BJ (cell line): ENCODE results near the gene MLLT1. TPM values are rescaled to one million over a fixed set of nuclear protein-coding genes. Genes with fewer than 3 reads are reported as not detected.

Experiments
- CTCF ChIA-PET: fragments of 350-600 bp; formaldehyde crosslinking; extraction: SDS; loops from one replicate; lab custom pipeline; 2021; ENCODE audit warnings: antibody characterized with exemption, inconsistent platforms; lab: Yijun Ruan, JAX
- POLR2A ChIA-PET: fragments of 300-600 bp; sonication (Branson Sonifier 250); formaldehyde crosslinking; extraction: SDS; loops from one replicate; lab custom pipeline; 2021; ENCODE audit warnings: antibody characterized with exemption; lab: Charles Lee
- DNase-seq: peaks from one replicate; pipeline ENCODE4 v3.0.0-alpha.2; 2011; ENCODE audit warnings: low read depth
- H3K27me3 ChIP-seq: 2 replicates; pipeline ENCODE4 v1.6.0; 2011; ENCODE audit warnings: low read length; ENCODE audit not compliant: control insufficient read depth, insufficient read depth
- H3K36me3 ChIP-seq: 2 replicates; pipeline ENCODE4 v1.5.1; 2011; ENCODE audit warnings: low read length; ENCODE audit not compliant: control insufficient read depth, insufficient read depth
- H3K4me3 ChIP-seq: 2 replicates; pipeline ENCODE4 v1.5.1; 2011; ENCODE audit warnings: low read depth, mild to moderate bottlenecking, control low read depth, low read length
- polyA plus RNA-seq: library from polyadenylated mRNA; depleted of rRNA; stranded (reverse); fragments of >200 nt; gene quantifications from 2 replicates; pipeline ENCODE4 v1.2.3, GENCODE V29; 2011
- TF ChIP-seq, protein P1 (sequence below): IDR thresholded peaks from 2 replicates; pipeline ENCODE4 v1.5.1; 2011; ENCODE audit warnings: low read depth, mild to moderate bottlenecking, control low read depth, inconsistent platforms, low read length, moderate library complexity; ENCODE audit not compliant: insufficient read depth

The MLLT1 gene
- polyA plus RNA-seq, 1 experiment: 28.1 TPM

DNA sequence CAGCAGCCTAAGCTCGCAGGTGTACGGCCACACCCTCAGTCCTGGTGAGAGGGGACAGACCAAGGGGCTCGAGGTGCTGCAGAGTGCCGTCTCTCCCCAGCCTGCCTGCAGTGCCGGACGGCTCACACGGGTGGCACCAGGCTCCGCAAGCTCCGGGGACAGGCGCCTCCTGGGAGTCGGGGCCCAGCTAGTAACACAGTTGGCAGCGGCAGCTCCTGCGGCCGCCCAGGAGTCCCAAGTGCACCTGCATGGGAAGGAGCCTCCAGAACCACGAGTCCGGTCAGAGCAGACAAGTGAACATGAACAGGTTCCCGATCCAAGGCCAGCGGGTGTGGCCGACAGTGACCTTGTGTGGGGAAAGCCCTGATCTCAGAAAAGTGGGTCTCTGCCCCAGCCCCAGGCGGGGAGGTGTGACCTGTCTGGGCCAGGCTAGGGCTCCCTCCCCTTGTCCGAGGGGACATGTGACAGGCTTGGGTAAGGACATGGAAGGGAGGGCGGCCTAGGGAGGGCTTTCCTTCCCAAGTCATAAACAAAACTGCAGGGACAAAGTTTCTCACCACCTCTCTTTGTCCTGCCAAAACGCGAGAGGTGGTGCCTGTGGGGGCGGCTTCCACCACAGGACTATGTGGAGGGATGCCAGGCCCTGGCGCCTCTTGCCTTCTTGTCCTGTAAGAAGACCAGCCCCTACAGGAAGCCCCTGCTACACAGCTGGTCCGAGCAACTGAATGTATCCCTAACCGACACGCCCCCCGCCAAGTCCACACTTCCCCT, 46.5 kb downstream of the MLLT1 start:
- no peak for DNase-seq
- POLR2A ChIA-PET: no interaction called here
- no peak overlapping the region for H3K4me3 ChIP-seq

DNA sequence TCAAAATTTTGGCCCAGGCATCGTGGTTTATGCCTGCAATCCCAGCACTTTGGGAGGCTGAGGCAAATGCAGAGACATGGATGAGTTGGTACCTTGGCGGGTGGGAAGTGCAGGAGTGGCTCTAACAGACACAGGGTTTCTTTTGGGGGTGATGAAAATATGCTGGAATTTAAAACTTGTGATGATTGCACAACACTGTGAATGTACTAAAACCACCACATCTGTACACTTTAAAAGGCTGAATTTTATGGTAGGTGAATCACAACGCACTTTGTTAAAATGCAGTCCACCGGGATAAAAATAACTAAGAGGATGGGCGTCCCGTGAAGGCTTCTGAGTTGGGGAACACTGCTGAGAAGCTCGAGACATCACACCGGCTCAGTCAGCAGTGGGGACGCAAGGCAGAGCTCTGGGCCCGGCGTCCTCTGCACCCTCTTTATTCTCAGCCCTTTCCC, 47.1 kb downstream of the MLLT1 start:
- DNase-seq: peak; percentile 94
- TF ChIP-seq, protein P1, sequence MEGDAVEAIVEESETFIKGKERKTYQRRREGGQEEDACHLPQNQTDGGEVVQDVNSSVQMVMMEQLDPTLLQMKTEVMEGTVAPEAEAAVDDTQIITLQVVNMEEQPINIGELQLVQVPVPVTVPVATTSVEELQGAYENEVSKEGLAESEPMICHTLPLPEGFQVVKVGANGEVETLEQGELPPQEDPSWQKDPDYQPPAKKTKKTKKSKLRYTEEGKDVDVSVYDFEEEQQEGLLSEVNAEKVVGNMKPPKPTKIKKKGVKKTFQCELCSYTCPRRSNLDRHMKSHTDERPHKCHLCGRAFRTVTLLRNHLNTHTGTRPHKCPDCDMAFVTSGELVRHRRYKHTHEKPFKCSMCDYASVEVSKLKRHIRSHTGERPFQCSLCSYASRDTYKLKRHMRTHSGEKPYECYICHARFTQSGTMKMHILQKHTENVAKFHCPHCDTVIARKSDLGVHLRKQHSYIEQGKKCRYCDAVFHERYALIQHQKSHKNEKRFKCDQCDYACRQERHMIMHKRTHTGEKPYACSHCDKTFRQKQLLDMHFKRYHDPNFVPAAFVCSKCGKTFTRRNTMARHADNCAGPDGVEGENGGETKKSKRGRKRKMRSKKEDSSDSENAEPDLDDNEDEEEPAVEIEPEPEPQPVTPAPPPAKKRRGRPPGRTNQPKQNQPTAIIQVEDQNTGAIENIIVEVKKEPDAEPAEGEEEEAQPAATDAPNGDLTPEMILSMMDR: no peak
- CTCF ChIA-PET: interaction anchor here (1.0 to 2.6 kb wide), 4 partner anchors 15 to 184 kb away, joined by 3 to 18 read pairs (median 4); no protein-coding TSS in a partner anchor
- no peak overlapping the region for H3K4me3 ChIP-seq
- POLR2A ChIA-PET: no interaction called here
- no peaks in the 10 kb centered on the region for H3K27me3 ChIP-seq
- peaks cover 8% of the 10 kb centered on the region for H3K36me3 ChIP-seq

More for the DNA sequence above, 46.5 kb downstream of the MLLT1 start:
- Histone ChIP-seq H3K36me3 (peaks cover 9% of the 10 kb centered on the region), H3K27me3 (no peaks in the 10 kb centered on the region)
- TF ChIP-seq, protein P1: no peak
- CTCF ChIA-PET: interaction anchor here (0.5 to 2.6 kb wide), 7 partner anchors 11 to 185 kb away, joined by 3 to 18 read pairs (median 4); no protein-coding TSS in a partner anchor

DNA sequence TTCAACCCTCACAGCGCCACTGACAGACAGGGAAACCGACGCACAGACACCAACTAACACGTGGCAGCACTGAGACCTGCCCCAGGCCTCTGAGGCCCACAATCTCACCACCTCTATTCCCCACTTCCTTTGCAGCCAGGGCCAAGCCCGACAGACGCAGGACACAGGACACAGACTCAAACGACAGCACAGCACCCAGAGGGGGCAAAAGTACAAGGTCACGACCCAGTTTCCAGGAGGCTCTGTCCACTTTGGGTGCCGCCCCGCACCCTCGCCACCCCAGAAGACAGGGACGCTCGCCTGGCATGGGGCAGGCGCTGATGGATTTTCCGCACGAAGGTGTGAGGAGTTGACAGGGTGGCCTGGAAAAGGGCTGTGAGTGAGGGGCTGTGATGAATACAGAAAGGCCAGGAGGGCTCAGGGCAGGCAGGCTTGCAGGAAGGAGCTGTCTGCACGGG, 48.8 kb downstream of the MLLT1 start:
- Histone ChIP-seq H3K36me3 (peaks cover 18% of the 10 kb centered on the region), H3K27me3 (no peaks in the 10 kb centered on the region), H3K4me3 (no peak overlapping the region)
- ChIA-PET POLR2A (no interaction called here), CTCF (interaction anchor here (1.2 to 2.6 kb wide), 2 partner anchors 13 kb away, joined by 7 to 18 read pairs; no protein-coding TSS in a partner anchor)
- TF ChIP-seq, protein P1: no peak
- DNase-seq: no peak

DNA sequence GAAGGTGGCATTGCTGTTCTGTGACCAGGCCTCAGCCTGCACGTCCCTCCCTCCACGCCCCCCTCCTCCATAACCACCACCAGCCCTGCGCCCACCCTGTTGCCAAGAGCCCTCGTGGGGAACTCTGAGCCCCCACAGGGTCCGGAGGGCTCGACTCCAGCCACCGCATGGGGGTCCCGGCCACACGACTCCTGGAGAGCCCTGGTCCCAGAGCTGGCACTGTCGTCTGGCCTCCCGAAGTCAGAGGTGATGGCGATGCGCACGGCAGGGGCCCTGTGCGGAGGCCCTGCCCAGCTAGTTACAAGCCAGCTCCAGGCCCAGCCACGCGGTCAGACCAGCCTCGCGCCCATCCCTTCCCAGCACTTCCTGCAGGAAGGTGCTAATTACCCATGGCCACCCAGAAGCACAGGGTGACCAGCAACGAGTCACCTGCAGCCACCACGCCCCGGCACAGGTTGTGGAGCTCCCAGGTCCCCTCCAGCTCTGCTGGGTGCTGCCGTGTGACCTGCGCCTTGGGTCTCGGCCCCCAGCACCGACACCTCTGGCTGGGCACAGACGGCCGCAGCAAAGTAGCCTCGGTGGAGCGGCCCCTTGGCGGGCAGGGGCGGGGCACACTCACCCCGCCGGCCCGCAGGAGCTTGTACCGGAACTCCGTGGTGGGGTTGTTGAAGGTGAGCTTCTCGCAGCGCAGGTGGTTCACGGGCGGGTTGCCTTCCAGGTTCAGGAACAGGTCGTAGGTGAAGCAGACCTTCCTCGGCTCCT, 49.6 kb downstream of the MLLT1 start:
- Histone ChIP-seq H3K4me3 (no peak overlapping the region), H3K27me3 (no peaks in the 10 kb centered on the region), H3K36me3 (peaks cover 22% of the 10 kb centered on the region)
- ChIA-PET CTCF (interaction anchor here (1.2 kb wide), 1 partner anchor 12 kb away, joined by 7 read pairs; no protein-coding TSS in a partner anchor), POLR2A (no interaction called here)
- TF ChIP-seq, protein P1: no peak
- DNase-seq: no peak
